Right ventricle myocardium inferior (tissue), 1 donor: Measurements from ENCODE around the gene ATXN7L3B. TPM values are rescaled to one million over a fixed set of nuclear protein-coding genes. Genes with fewer than 3 reads are reported as not detected.

Experiments
- ATAC-seq: fragments of 200-7000 bp; cut with Tn5 transposase; one replicate; pipeline ENCODE4 v1.9.1; 2020; ENCODE audit warnings: mild to moderate bottlenecking, moderate library complexity
- DNase-seq: peaks from one replicate; pipeline ENCODE4 v3.0.0; 2021; ENCODE audit errors: missing footprints
- intact Hi-C: fragments of 100-400 bp; cut with DNase I; formaldehyde crosslinking; loops from one replicate; pipeline ENCODE4 v1.11.0; 2022
- total RNA-seq: library from RNA; stranded (reverse); fragmentation: NEBNext Ultra II Directional; extraction: Animal tissue kit (Norgen Biotek cat#: 25700); gene quantifications from one replicate; pipeline ENCODE4 v1.2.1, GENCODE V29; 2021
- donor health status: DM: no; HTN: yes; CAD: no; lungs with severe emphysema.

The ATXN7L3B gene
- total RNA-seq, 1 donor from 2014 or later = 22.5 TPM

- intact Hi-C loops = no loop called here
- DNase-seq = peak; percentile 45
Measured at GRCh38 chr12:74539765-74540526, 2.3 kb downstream of the ATXN7L3B start.

GRCh38 chr12:74541074-74541473 is 3.4 kb downstream of the ATXN7L3B start:
- no peak for ATAC-seq
- intact Hi-C loops = no loop called here
- no peak for DNase-seq

More at GRCh38 chr12:74539765-74540526, 2.3 kb downstream of the ATXN7L3B start:
- ATAC-seq = no peak

- intact Hi-C loops = no loop called here
- DNase-seq (no peak), ATAC-seq (no peak)
Measured at GRCh38 chr12:74547249-74547648, 9.6 kb downstream of the ATXN7L3B start.

GRCh38 chr12:74551291-74551690 is 13.7 kb downstream of the ATXN7L3B start:
- no peak for ATAC-seq
- intact Hi-C loops = no loop called here
- no peak for DNase-seq

GRCh38 chr12:74552201-74552600 is 14.6 kb downstream of the ATXN7L3B start:
- intact Hi-C loops = no loop called here
- no peak for DNase-seq
- no peak for ATAC-seq

- ATAC-seq (no peak), DNase-seq (no peak)
- intact Hi-C loops = no loop called here
Measured at GRCh38 chr12:74559728-74560127, 22.1 kb downstream of the ATXN7L3B start.

- no peak for ATAC-seq
- DNase-seq = no peak
- intact Hi-C loops = no loop called here
Measured at GRCh38 chr12:74563927-74564326, 26.3 kb downstream of the ATXN7L3B start.

GRCh38 chr12:74578486-74578885 is 40.9 kb downstream of the ATXN7L3B start:
- DNase-seq (no peak), ATAC-seq (no peak)
- intact Hi-C loops = no loop called here

GRCh38 chr12:74579446-74579845 is 41.8 kb downstream of the ATXN7L3B start:
- ATAC-seq = no peak
- no peak for DNase-seq
- intact Hi-C loops = no loop called here

- no peak for ATAC-seq
- intact Hi-C loops = no loop called here
- no peak for DNase-seq
Measured at GRCh38 chr12:74579981-74580380, 42.3 kb downstream of the ATXN7L3B start.

- ATAC-seq (no peak), DNase-seq (no peak)
- intact Hi-C loops = no loop called here
Measured at GRCh38 chr12:74581439-74581838, 43.8 kb downstream of the ATXN7L3B start.

GRCh38 chr12:74584483-74585062 is 46.9 kb downstream of the ATXN7L3B start:
- intact Hi-C loops = no loop called here
- ATAC-seq = no peak
- DNase-seq = no peak

GRCh38 chr12:74586251-74586650 is 48.6 kb downstream of the ATXN7L3B start:
- intact Hi-C loops = no loop called here
- ATAC-seq = no peak
- no peak for DNase-seq
